Upper lobe of left lung (tissue), 6 donors: ENCODE data around the gene KCNJ15. TPM values are rescaled to one million over a fixed set of nuclear protein-coding genes. Genes with fewer than 3 reads are reported as not detected.

Experiments
- ATAC-seq, 2 donors: fragments of 200-7000 bp; cut with Tn5 transposase; one replicate each; pipeline ENCODE4 v1.9.1; 2022; ENCODE audit warnings: mild to moderate bottlenecking in 2 of 2, moderate library complexity in 2 of 2; ENCODE audit not compliant: low FRiP score in 2 of 2
- DNase-seq, 2 donors: peaks; one replicate each; pipeline ENCODE4 v3.0.0-alpha.2; 2019 to 2020
- H3K27ac ChIP-seq, 4 donors: fragments of 200-600 bp; sonication (generic); one replicate each; pipeline ENCODE4 v1.5.1; 2016 to 2019
- H3K27me3 ChIP-seq, 4 donors: fragments of 200-600 bp; sonication (generic); one replicate each; pipeline ENCODE4 v1.5.1; 2017 to 2019
- H3K36me3 ChIP-seq, 4 donors: fragments of 200-600 bp; sonication (generic); one replicate each; pipeline ENCODE4 v1.5.1; 2016 to 2019
- H3K4me1 ChIP-seq, 4 donors: fragments of 200-600 bp; sonication (generic); one replicate each; pipeline ENCODE4 v1.5.1; 2018 to 2019
- H3K4me3 ChIP-seq, 4 donors: fragments of 200-600 bp; sonication (generic); one replicate each; pipeline ENCODE4 v1.5.1; 2017 to 2019; ENCODE audit warnings: mild to moderate bottlenecking in 2 of 4, moderate library complexity in 1 of 4
- H3K9me3 ChIP-seq, 4 donors: fragments of 200-600 bp; sonication (generic); one replicate each; pipeline ENCODE4 v1.5.1; 2018 to 2019
- CTCF ChIP-seq, 6 experiments: fragments of 450-650 bp in 4 of 6; fragments of 200-600 bp in 2 of 6; sonication (generic) in 2 of 6; IDR thresholded peaks; one replicate each; pipeline ENCODE4 v1.5.1; 2016 to 2019; ENCODE audit warnings: antibody characterized with exemption in 6 of 6
- EP300 ChIP-seq, 4 donors: sonication (generic); formaldehyde crosslinking; IDR thresholded peaks; one replicate each; pipeline ENCODE4 v1.5.1; 2017; ENCODE audit warnings: antibody characterized with exemption in 4 of 4, control low read depth in 2 of 4
- POLR2A ChIP-seq, 4 donors: fragments of 450-650 bp; IDR thresholded peaks; one replicate each; pipeline ENCODE4 v1.5.1; 2016 to 2017; ENCODE audit warnings: antibody characterized with exemption in 4 of 4, mild to moderate bottlenecking in 2 of 4
- POLR2AphosphoS5 ChIP-seq, 2 donors: sonication (generic); formaldehyde crosslinking; IDR thresholded peaks; one replicate each; pipeline ENCODE4 v1.5.1; 2017; ENCODE audit warnings: antibody characterized with exemption in 2 of 2
- WGBS, 2 donors: methylation state at CpG; one replicate each; pipeline ENCODE4 v1.1.5; 2017 to 2018; 5-methylcytosine and 5-hydroxymethylcytosine counted together
- total RNA-seq, 6 donors: library from RNA; depleted of rRNA in 4 of 6; stranded (reverse); fragments of >200 nt in 4 of 6; gene quantifications; one replicate each; pipeline versions ENCODE4 v1.1.0 to v1.2.1, GENCODE V29; 2016 to 2021
- donor health status: DM: no; HTN: no; CAD: no; lungs with moderate emphysema.
- donor health status: DM: no; HTN: yes; CAD: no; lungs with severe emphysema.

Gene KCNJ15
- total RNA-seq, 6 donors from 2014 or later, result 17.9 to 93.0 (median 48.6) TPM

- peak; percentile 70 to 75 for TF ChIP-seq POLR2AphosphoS5 (IDR thresholded peaks at IDR 0.05)
- peak in 1 of 4 donors; percentile 20 for TF ChIP-seq EP300 (IDR thresholded peaks at IDR 0.05)
- no peak for TF ChIP-seq POLR2A (IDR thresholded peaks at IDR 0.05)
- TF ChIP-seq CTCF (IDR thresholded peaks at IDR 0.05), result no peak
- peaks cover 0 to 4% (median 0%) of the 10 kb centered on the region in 4 donors for H3K36me3 ChIP-seq
- 26 to 33% methylated on average over 8 of the region's 8 CpGs for WGBS, 2 donors
- DNase-seq, result no peak
- H3K9me3 ChIP-seq, result no peaks in the 10 kb centered on the region
- H3K27ac ChIP-seq, result peak overlapping the region; percentile 51 to 80 (median 72)
- H3K4me1 ChIP-seq, result peaks cover 34 to 56% (median 53%) of the 10 kb centered on the region in 4 donors
- no peak overlapping the region for H3K4me3 ChIP-seq
- ATAC-seq, result peak; percentile 74
- H3K27me3 ChIP-seq, result no peaks in the 10 kb centered on the region
These were observed 39.4 kb downstream of the KCNJ15 start for GRCh38 chr21:38295997-38296764.

- peak overlapping the region; percentile 51 to 80 (median 72) for H3K27ac ChIP-seq
- ATAC-seq (peak in 1 of 2 donors; percentile 42), DNase-seq (no peak)
- no peak for TF ChIP-seq EP300 (IDR thresholded peaks at IDR 0.05)
- TF ChIP-seq POLR2AphosphoS5 (IDR thresholded peaks at IDR 0.05), result no peak
- TF ChIP-seq CTCF (IDR thresholded peaks at IDR 0.05), result no peak
- TF ChIP-seq POLR2A (IDR thresholded peaks at IDR 0.05), result no peak
- no peaks in the 10 kb centered on the region for H3K27me3 ChIP-seq
- H3K4me1 ChIP-seq, result peaks cover 34 to 59% (median 51%) of the 10 kb centered on the region in 4 donors
- no peak overlapping the region for H3K4me3 ChIP-seq
- H3K9me3 ChIP-seq, result no peaks in the 10 kb centered on the region
- H3K36me3 ChIP-seq, result peaks cover 0 to 4% (median 0%) of the 10 kb centered on the region in 4 donors
- WGBS, 2 donors, result 32 to 42% methylated on average over 3 of the region's 3 CpGs
These were observed 40.4 kb downstream of the KCNJ15 start for GRCh38 chr21:38297194-38297631.

- peak overlapping the region in 1 of 4 donors; percentile 5 for H3K27ac ChIP-seq
- DNase-seq (no peak), ATAC-seq (no peak)
- 89% methylated on average over 3 of the region's 3 CpGs for WGBS, 2 donors
- peaks cover 0 to 4% (median 0%) of the 10 kb centered on the region in 4 donors for H3K36me3 ChIP-seq
- H3K4me1 ChIP-seq, result peaks cover 34 to 59% (median 48%) of the 10 kb centered on the region in 4 donors
- no peaks in the 10 kb centered on the region for H3K9me3 ChIP-seq
- TF ChIP-seq POLR2A (IDR thresholded peaks at IDR 0.05) (no peak), POLR2AphosphoS5 (IDR thresholded peaks at IDR 0.05) (no peak), EP300 (IDR thresholded peaks at IDR 0.05) (no peak)
- H3K4me3 ChIP-seq, result no peak overlapping the region
- H3K27me3 ChIP-seq, result no peaks in the 10 kb centered on the region
These were observed 41.1 kb downstream of the KCNJ15 start for GRCh38 chr21:38297871-38298270.

- Histone ChIP-seq H3K27me3 (no peaks in the 10 kb centered on the region), H3K36me3 (peaks cover 0 to 4% (median 0%) of the 10 kb centered on the region in 4 donors), H3K27ac (no peak overlapping the region), H3K4me3 (no peak overlapping the region), H3K9me3 (no peaks in the 10 kb centered on the region), H3K4me1 (peaks cover 30 to 51% (median 38%) of the 10 kb centered on the region in 4 donors)
- WGBS, 2 donors, result 87% methylated on average over 3 of the region's 3 CpGs
- ATAC-seq, result no peak
- no peak for TF ChIP-seq POLR2AphosphoS5 (IDR thresholded peaks at IDR 0.05)
- no peak for TF ChIP-seq CTCF (IDR thresholded peaks at IDR 0.05)
- no peak for TF ChIP-seq POLR2A (IDR thresholded peaks at IDR 0.05)
- TF ChIP-seq EP300 (IDR thresholded peaks at IDR 0.05), result no peak
- DNase-seq, result no peak
These were observed 42.0 kb downstream of the KCNJ15 start for GRCh38 chr21:38298832-38299231.

- no peak for TF ChIP-seq POLR2AphosphoS5 (IDR thresholded peaks at IDR 0.05)
- TF ChIP-seq CTCF (IDR thresholded peaks at IDR 0.05), result no peak
- TF ChIP-seq POLR2A (IDR thresholded peaks at IDR 0.05), result no peak
- TF ChIP-seq EP300 (IDR thresholded peaks at IDR 0.05), result no peak
- Histone ChIP-seq H3K27me3 (no peaks in the 10 kb centered on the region), H3K4me3 (no peak overlapping the region), H3K36me3 (peaks cover 0 to 4% (median 0%) of the 10 kb centered on the region in 4 donors), H3K4me1 (peaks cover 29 to 46% (median 35%) of the 10 kb centered on the region in 4 donors), H3K9me3 (no peaks in the 10 kb centered on the region), H3K27ac (peak overlapping the region in 1 of 4 donors; percentile 55)
- no peak for ATAC-seq
- WGBS, 2 donors, result 85 to 88% methylated on average over 7 to 8 of the region's 8 CpGs
- DNase-seq, result no peak
These were observed 42.9 kb downstream of the KCNJ15 start for GRCh38 chr21:38299671-38300070.
